Stimulated activated CD4-positive, alpha-beta T cell treated with anti-CD3 and anti-CD28 coated beads, Interleukin-1b, Interleukin-23, amount 100 ng/mL, for 48 hours (primary cell): ENCODE data around the gene CCDC9.
"Not testable (repeated sequence)": the region's sequence is repeated elsewhere in the genome, so short reads cannot be mapped to it uniquely, and the experiment has no call there.

Experiments
- DNase-seq: peaks from one replicate; pipeline ENCODE4 v3.0.0-alpha.2; 2020

Gene CCDC9

GRCh38 chr19:47261946-47262793 is 5.8 kb downstream of the CCDC9 start:
- not testable (repeated sequence) for DNase-seq

GRCh38 chr19:47264629-47265028 is 8.3 kb downstream of the CCDC9 start:
- no peak for DNase-seq

- DNase-seq = no peak
These were observed 10.1 kb downstream of the CCDC9 start for GRCh38 chr19:47266401-47266941.

- no peak for DNase-seq
These were observed 11.0 kb downstream of the CCDC9 start for GRCh38 chr19:47267350-47267759.

GRCh38 chr19:47268028-47268427 is 11.7 kb downstream of the CCDC9 start:
- no peak for DNase-seq

- no peak for DNase-seq
These were observed 13.3 kb downstream of the CCDC9 start for GRCh38 chr19:47269596-47269995.

- no peak for DNase-seq
These were observed 14.1 kb downstream of the CCDC9 start for GRCh38 chr19:47270408-47270807.

- no peak for DNase-seq
These were observed 15.6 kb downstream of the CCDC9 start for GRCh38 chr19:47271949-47272348.

GRCh38 chr19:47272448-47273312 is 16.4 kb downstream of the CCDC9 start:
- DNase-seq = peak; percentile 67

GRCh38 chr19:47273313-47274070 is 17.2 kb downstream of the CCDC9 start:
- DNase-seq = peak; percentile 91

- DNase-seq = peak; percentile 99
These were observed 18.0 kb downstream of the CCDC9 start, which contains the start of gene INAFM1 for GRCh38 chr19:47274071-47274890. INAFM1 (plus strand) TSS chr19:47274885; CDS start chr19:47274920, 35 bp downstream.

GRCh38 chr19:47274891-47275761 is 18.8 kb downstream of the CCDC9 start:
- peak; percentile 26 for DNase-seq

GRCh38 chr19:47275791-47276461 is 19.6 kb downstream of the CCDC9 start:
- no peak for DNase-seq

GRCh38 chr19:47276513-47276912 is 20.2 kb downstream of the CCDC9 start:
- not testable (repeated sequence) for DNase-seq

GRCh38 chr19:47280183-47280797 is 24.0 kb downstream of the CCDC9 start:
- peak; percentile 72 for DNase-seq

GRCh38 chr19:47283405-47284059 is 27.2 kb downstream of the CCDC9 start:
- no peak for DNase-seq

GRCh38 chr19:47284324-47284899 is 28.1 kb downstream of the CCDC9 start:
- no peak for DNase-seq

GRCh38 chr19:47296036-47296435 is 39.7 kb downstream of the CCDC9 start:
- peak; percentile 78 for DNase-seq

GRCh38 chr19:47300867-47301266 is 44.5 kb downstream of the CCDC9 start:
- DNase-seq = not testable (repeated sequence)
